Activated naive CD8-positive, alpha-beta T cell treated with anti-CD3 and anti-CD28 coated beads, Interleukin-2, amount 50 U/mL, for 16 hours (primary cell): ENCODE measurements around the gene LDB2.
"Not testable (repeated sequence)": the region's sequence is repeated elsewhere in the genome, so short reads cannot be mapped to it uniquely, and the experiment has no call there.

Source experiments
- DNase-seq: peaks from one replicate; pipeline ENCODE4 v3.0.0-alpha.2; 2020; ENCODE audit warnings: low read depth, low spot score

Gene LDB2

DNA sequence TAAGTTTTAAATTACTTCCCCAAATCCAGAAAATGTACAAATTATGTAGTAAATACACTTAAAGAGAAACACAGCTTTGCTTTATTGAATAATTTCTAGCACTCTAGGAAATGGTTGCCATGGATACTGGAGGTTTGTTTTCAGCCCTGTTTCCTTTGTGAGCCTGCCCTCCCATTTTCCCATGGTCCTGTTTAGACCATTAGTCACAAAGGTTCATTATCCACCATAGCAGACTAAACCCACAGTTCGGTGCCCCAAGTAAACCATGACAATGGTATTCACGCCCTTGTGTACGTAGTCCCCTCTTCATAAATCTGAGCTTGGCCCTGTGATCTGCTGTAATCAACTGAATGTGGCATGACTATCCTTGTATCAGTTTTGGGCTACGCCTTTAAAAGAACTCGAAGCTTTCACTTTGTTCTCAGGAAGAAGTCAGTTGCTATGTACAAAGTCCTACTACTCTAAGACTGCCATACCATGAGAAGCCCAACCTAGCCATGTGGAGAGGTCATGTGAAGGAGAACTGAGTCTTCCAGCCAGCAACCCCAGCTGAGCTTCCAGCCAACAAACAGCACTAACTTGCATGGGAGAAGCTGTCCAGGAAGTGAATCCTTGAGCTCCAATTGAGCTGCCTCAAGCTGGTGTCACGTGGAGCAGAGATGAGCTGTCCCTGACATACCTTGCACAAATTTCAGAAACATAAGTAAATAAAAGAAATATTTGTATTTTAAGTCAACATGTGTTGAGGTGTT is 300.4 kb downstream of the LDB2 start:
- no peak for DNase-seq

DNA sequence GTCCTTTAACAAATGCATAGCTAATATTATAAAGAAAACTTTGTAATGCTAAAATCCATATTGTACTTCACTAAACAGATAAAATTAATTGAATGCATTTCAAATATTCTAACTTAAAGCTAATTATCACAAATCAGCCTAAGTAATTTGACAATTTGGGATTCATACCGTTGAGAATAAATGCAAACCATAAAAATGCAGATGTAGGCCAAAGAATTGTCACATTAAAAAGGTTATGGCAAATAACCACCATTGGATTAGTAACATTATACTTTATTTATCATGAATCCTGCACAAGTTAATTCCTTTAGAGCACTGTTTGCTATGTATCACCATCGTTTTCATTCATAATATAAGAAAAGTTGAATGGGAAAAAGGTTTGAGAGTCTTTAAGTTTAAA is 301.0 kb downstream of the LDB2 start:
- no peak for DNase-seq

DNA sequence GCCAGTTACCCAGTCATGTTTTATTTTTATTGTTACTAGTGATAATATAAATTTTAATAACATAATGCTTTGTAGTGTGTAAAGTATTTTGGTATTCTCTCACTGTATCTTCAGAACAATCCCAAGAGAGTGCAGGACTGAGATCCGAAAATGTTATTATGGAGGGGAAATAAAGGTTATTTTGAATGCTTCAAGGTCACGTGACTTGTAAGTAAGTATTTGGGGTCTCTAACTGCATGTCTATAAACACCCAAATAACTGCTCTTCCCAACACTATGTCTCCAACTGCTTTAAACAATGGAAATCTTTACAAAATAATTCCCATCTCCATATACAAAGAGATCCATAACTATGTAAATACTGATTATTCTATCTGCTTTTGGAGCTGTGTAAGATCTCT is 302.2 kb downstream of the LDB2 start:
- no peak for DNase-seq

DNA sequence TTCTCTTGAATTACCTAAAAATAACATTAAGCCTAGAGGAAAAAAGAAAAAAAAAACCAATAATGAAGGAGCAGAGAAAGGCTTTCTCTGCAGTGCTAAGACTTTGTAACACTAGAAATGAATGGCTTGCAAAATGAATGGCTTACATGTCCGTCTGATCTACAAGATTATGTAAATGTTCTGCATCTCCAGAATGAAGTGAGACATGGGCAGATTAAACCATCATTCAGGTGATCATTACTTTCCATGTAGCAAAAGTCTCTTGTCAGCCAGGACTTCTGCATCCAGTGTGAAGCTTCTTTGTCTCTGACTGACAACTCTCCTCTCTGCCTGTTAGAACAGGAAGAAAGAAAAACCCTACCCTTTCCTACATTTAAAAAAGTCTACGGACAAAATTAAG is 304.3 kb downstream of the LDB2 start:
- DNase-seq, result no peak

DNA sequence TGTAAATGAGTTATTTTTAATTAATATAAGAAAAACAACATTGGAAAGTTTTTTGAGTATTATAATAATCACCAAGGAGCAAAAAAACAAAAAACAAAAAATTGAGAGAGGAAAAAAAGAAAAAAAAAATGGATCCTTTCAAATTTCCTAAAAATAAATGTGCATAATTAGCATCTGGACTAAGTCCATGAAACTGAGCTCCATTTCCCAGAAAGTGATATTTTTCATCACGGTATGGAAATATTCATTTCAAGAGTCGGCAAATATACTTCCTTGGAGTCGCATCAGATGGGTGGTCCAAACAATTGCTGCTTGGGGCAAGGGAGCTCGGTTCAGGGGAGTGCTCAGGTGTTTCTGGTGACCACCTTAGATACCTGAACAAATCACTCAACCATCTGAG is 305.1 kb downstream of the LDB2 start:
- DNase-seq, result no peak

DNA sequence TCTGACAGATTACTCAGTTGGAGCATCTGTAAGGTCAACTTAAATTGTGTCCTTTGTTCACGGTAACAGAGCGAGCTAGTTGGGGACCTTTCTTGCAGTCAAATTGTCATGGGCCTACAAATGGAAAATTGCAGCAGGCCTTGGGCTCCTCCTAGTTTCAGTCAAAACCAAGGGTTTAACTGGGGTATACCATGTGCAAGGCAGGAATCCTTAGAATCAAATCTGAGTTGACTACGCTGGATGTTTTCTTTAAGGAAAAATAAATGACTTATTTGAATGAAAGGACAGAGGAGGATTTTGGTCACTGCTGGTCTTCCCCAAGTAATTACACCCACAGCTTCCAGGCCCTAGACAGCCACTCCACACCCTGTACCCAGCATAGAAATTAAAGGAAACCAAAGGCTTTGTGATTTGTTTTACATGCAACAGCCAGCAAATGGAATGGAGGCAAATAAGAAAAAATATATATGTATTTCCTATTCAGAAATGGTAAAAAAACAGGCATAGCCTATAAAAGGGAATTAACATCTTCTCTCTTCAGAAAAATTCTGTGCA is 307.1 kb downstream of the LDB2 start:
- no peak for DNase-seq

DNA sequence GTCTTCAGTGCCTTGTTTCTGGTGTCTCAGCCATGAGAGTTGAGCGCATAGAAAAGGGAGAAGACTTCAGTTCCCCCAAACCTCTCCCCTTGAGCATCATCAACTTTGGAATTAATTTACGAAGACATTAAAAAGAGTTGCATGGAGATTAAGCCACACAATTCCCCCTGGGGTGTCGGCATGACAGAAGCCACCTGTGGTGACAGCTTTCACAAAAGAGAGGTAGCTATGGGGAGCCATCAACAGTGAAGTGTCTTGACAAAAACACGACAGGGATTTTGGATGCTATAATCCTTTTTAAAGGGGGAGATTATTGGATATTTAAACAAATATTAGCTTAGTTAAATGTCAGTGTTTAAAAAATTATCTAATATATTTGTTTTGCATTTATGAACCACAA is 307.6 kb downstream of the LDB2 start:
- no peak for DNase-seq

DNA sequence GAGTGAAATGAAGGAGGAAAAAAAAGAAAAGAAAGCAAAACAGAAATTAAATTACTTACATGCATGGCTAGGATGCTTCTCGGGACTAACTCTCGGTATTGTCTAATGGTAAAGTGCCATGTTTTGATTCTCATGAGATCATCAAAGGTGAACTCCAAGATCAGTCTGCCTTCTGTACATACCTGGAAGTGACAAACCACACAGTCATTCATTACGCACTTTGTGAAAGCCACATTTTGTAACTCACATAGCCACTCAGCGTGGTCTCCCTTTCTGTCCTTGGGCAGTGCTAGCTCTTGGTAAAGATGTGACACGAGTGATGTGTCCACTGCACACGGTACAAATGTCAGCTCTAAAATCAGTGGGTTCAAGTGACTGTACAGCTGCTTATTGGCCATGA is 309.8 kb downstream of the LDB2 start:
- DNase-seq, result no peak

DNA sequence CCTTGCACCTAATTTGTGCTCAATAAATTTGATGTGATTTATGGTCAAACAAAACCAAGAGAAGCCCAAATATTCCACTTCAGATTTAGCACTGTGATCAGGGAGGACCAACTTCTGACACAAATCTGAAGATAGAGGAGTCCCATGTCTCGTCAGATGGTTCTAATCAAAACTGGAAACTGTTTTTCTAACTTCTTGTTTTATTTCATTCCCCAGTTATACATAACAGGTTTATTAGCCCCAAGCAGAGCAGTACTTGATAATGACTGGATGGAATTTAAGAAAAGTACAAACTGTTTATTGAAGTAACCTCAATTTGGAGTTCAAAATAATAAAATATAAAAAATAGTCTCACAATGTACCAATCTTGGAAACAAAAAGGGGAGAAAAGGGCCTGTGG is 310.3 kb downstream of the LDB2 start:
- DNase-seq, result no peak

DNA sequence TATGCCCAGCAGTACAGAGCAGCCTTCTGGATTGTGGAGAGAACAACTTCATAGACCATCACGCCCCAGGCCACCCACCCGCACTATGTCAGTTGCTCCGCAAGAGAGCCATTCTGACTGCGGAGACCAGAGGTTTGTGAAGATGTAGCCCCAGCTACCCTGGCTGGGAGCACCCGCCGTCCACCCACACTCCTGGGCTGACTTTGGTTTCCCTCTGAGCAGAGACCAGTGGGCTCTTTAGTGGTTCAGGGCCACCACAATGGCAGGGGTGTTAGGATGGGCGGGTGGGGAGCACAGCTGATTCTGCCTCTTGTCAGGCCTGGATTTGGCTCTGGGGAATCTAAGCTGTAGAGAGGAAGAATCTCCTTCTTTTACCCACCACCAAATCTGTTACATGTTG is 313.4 kb downstream of the LDB2 start:
- DNase-seq, result no peak

DNA sequence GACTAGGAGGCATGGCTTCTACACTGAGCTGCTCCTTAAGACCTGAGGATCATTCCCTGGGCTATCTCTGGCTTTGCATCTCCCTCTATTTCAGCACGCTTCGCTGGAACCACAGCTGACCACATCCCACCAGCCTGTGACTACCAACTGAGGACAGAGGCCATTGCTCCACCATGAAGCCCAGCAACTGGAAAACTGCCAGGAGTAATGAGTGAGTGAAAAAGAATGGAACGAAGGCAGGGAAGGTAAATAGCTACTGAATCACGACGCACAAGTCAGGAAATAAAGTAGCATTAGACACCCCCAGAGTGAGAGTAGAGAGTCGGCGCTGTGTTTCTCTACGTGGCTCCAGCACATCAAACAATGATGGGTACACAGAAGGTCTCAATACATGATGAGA is 314.7 kb downstream of the LDB2 start:
- no peak for DNase-seq

DNA sequence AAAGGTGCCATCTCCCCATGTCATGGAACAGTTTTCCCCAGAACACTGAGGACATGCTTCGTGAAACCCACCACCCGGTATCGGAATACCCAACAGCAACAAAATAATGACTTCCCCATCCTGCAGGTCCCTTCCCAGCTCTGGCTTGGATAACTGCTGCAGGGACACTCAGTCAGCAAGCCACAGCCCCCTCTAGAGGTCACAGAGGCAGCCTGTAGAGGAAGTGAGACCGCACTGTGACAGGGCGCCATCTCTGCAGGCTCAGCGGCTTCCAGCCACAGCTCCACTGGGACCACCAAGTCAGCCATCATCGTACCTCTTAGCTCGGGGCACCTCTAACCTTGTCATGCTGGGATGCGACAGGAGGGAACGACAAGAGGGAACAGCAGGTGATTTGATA is 315.9 kb downstream of the LDB2 start:
- DNase-seq, result no peak

DNA sequence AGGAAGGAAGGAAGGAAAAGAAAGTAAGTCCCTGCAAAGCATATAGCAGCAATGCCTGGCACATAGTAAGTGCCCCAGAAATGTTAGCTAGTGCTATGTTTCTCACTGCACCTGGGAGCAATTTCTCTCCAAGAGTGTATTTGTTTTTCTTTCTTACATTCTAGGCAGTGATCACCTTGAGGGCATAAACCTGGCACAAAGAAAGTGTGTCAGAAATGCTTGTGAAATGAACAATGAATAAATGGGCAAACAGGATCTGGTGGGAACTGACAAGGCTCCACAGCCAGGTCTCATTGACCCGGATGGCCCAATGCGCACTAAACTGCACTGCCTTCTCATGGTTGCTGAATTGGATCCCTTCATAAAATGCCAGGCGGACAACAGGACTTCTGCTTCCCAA is 316.4 kb downstream of the LDB2 start:
- DNase-seq, result no peak

DNA sequence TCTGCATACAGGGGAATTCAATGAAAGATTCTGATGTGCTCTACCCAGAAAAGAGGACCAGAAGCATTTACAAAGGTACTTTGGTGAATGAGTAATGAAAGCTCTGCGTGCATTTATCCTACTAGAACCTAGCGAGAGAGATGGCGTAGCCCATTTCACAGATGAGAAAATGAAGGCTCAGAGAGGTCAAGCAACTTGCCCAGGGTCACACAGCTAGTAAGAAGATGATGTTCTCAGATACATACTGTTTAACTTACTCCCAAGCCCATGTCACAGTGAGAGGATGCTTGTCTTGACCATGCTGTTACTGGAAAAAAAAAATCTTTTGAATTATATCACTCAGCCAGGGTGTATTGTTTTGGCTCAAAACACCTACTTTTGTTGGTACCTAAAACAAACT is 317.3 kb downstream of the LDB2 start:
- no peak for DNase-seq

DNA sequence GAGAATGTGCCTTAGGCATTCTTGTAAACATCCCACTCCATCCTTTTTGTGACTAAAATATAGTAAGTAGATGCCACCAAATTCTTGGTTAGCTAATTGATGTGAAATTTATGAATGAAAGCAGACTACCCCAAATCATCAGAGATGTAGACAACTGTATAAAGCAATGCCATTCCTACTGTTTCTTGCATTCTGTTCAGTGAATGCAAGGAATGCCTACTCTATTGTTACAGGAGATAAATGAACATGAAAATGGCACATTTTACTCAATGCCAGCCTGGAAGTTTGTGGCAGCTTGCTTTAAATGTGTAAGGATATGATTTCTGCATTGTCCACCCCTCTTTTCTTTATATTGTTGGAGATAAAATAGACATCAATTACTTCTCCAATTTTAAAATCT is 317.9 kb downstream of the LDB2 start:
- no peak for DNase-seq

DNA sequence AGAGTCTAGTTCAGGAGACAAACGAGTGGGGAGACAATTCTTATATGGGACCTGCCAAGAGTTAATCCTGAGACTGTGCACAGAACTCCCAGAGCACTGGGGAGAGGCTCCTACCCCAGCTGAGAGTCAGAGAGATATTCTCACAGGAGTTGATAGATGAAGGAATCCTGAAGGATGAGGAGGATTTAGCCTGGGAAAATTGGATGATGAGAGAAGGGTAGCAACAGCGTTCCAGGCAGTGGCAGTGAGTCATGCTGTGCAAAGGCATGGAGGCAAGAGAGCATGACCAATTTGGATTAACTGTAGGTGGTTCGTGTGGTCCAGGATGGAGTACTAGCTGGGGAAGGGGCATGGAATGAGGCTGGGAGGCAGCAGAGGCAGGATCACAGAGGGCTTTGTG is 318.6 kb downstream of the LDB2 start:
- no peak for DNase-seq

DNA sequence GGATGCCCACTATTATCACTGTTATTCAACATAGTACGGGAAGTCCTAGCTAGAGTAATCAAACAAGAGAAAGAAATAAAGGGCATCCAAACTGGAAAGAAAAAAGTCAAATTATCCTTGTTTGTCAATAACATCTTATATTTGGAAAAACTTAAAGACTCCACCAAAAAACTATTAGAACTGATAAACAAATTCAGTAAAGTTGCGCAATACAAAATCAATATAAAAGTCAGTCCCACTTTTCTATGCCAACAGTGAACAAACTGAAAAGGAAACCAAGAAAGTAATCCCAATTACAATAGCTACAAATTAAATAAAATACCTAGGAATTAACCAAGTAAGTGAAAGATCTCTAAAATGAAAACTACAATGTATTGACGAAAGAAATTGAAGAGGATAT is 321.3 kb downstream of the LDB2 start:
- DNase-seq, result no peak

DNA sequence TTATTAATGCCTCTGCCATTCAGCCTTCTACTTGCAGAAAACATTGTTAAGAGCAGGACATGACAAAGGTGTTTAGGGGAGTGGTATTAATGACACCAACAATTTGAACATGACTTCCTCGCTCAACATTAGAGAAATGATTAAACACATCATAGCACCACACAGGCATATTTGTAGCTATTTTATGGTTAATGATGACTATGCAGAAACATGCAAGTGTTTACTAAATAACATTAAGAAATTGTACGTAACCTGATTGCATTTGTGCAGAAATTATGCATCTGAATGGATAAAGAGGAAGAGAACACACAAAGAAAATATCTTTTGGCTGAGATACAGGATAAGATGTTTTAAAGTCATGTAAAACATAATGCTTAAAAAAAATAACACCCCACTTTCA is 323.5 kb downstream of the LDB2 start:
- DNase-seq, result no peak

DNA sequence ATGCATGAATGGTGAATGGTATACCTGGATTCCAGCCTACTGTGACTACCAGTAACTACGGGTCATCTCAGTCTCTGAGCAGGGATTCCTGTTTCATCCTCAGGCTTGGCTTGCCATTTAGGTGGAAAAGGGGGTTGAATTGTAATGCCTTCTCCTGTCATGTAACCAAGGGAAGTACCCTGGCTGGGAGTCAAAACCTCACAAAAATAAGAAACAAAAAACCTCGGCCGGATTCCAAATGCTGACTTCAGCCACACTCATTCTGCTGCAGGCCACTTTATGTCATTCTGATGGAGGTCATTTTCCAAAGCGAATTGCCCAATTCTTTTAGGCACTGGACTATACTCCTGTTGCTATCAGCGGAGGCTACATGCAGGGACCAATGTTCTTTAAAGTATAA is 324.7 kb downstream of the LDB2 start:
- DNase-seq, result no peak

DNA sequence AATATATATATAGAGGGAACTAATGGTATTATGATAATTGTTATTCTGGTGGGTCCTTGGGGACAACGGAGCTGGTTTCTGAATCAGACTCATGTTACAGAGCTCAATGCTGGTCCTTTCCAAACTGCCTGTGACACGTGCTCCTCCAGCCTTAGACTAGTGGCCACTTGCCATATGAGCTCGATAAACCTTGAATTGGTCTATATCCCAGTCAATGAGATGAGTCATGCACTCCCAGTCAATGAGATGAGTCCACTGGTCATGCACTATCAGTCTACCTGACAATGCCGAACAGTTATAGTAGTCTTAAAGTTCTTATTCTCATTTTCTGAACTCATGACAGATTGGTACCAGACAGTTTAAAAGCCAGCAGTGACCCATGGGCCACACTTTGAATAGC is 325.2 kb downstream of the LDB2 start:
- DNase-seq, result no peak

DNA sequence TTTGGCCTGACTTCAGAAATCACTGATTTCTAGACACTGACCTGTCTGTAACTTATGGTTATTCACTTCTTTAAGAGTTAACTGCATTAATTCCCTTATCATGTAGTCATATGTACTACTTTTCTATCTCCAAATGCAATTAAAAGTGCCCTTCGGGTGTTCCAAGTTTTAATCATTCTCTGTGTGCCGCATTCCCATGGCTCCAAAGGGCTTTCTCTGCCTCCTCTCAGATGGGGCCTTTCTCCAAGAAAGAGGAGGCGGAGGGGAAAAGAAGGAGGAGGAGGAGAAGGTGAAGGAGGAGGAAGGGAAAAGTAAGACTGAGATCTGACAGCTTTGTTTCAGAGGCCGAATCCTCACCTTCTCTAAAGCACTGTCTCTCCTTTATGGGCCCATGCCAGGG is 325.8 kb downstream of the LDB2 start:
- no peak for DNase-seq

DNA sequence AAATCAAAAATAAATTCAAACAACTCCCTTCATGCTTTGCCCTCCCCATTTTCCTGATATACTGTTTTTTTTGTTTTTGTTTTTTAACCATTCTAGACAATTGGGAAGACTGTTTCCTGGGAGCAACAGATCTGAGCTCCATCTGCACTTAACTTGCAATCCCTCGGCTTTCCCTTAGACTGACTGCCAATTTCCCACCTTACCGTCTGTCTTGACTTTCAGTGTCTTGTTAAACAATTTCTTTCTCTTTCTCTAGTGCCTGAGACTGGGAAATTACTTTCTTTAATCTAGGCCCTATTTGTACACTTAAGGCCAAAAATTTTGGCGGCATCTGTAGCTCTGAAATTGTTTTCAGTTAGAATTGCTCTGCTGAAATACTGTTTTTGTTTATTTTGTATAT is 326.3 kb downstream of the LDB2 start:
- DNase-seq, result no peak

DNA sequence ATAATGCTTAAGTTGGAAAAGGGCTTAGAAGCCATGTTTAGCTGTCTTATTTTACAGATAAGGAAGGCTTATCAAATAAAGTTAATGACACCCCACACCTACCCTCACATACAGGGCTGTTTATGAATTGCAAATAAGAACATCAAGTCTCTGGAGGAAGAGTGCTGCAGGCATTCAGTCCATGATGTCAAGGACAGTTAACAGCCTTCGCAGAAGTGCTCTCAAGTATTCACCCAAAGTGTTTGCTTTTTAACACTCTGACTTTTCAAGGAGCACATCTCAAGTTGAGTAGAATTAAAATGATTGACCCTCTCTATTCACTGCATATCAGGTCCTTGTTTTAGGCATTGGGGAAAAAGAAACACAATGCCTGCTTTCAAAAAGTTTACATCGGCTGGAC is 328.7 kb downstream of the LDB2 start:
- DNase-seq, result no peak

DNA sequence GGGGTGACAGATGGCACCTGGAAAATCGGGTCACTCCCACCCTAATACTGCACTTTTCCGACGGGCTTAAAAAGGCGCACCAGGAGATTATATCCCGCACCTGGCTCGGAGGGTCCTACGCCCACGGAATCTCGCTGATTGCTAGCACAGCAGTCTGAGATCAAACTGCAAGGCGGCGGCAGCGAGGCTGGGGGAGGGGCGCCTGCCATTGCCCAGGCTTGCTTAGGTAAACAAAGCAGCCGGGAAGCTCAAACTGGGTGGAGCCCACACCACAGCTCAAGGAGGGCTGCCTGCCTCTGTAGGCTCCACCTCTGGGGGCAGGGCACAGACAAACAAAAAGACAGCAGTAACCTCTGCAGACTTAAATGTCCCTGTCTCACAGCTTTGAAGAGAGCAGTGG is 341.1 kb downstream of the LDB2 start:
- DNase-seq, result not testable (repeated sequence)
